ENCODE measurements around the gene TTC9B. TPM values are rescaled to one million over a fixed set of nuclear protein-coding genes. Genes with fewer than 3 reads are reported as not detected.

Gene TTC9B
- total RNA-seq, 4 donors from 2014 or later, result not detected

DNA sequence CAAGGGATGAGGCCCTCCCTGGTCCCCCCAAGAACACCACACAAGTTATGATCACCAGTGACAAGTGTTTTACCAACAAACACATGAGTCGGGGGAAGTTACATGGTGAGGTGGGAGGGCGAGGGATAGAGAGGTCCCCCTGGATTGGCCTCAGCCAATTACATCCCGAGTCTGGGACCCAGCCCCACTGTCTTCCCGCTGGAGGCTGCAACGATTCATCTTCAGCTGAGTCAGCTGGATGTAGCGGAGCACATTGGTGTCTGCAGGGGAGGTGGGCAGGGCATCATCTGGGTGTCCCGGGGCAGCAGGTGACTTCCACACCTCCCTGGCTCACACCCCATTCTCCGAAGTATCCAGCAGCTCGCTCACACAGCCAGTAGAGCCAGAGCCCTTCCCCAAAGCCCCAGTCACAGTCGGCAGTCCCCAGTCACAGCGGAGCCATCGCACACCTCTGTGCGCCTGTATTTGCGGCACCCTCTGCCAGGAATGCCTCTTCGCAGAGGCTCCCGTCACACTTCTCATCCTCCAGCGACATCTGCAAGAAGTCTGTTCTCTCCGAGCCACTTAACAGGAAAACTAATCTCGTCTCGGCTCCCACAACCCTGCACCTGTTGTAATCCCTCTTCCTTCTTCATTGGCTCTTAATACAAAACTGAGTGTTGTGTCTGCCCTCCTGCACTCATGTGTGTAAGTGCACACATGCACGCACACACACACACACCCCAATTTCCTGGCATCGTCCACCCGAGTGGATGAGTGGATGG lies 2.0 kb downstream of the TTC9B start:
- Histone ChIP-seq H3K9me3 (no peaks in the 10 kb centered on the region), H3K27me3 (peaks cover 10 to 56% (median 23%) of the 10 kb centered on the region in 4 donors), H3K4me3 (no peak overlapping the region), H3K4me1 (peaks cover 0 to 21% (median 9%) of the 10 kb centered on the region in 3 donors), H3K36me3 (peaks cover 0 to 18% (median 0%) of the 10 kb centered on the region in 3 donors), H3K27ac (no peak overlapping the region)
- no peak for DNase-seq
- no peak for TF ChIP-seq POLR2A (IDR thresholded peaks at IDR 0.05)
- TF ChIP-seq, protein P1, sequence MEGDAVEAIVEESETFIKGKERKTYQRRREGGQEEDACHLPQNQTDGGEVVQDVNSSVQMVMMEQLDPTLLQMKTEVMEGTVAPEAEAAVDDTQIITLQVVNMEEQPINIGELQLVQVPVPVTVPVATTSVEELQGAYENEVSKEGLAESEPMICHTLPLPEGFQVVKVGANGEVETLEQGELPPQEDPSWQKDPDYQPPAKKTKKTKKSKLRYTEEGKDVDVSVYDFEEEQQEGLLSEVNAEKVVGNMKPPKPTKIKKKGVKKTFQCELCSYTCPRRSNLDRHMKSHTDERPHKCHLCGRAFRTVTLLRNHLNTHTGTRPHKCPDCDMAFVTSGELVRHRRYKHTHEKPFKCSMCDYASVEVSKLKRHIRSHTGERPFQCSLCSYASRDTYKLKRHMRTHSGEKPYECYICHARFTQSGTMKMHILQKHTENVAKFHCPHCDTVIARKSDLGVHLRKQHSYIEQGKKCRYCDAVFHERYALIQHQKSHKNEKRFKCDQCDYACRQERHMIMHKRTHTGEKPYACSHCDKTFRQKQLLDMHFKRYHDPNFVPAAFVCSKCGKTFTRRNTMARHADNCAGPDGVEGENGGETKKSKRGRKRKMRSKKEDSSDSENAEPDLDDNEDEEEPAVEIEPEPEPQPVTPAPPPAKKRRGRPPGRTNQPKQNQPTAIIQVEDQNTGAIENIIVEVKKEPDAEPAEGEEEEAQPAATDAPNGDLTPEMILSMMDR (IDR thresholded peaks at IDR 0.05), result no peak
- intact Hi-C loops (cut with DNase I), result loop anchor here (10.0 kb wide), 1 partner anchor 71 kb away; no protein-coding TSS in a partner anchor
- WGBS, 2 donors, result 32 to 43% methylated on average over 19 to 22 of the region's 23 CpGs

DNA sequence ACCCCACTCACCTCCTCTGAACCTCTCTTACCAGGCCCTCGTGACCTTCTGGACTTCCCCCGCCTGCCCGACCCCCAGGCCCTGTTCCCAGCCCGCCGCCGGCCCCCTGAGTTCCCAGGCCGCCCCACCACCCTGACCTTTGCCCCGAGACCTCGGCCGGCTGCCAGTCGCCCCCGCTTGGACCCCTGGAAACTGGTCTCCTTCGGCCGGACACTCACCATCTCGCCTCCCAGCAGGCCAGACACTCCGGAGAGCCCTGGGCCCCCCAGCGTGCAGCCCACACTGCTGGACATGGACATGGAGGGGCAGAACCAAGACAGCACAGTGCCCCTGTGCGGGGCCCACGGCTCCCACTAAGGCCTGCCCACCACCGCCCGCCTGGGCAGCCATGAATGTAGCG lies 3.2 kb downstream of the TTC9B start:
- peaks cover 0 to 21% (median 9%) of the 10 kb centered on the region in 3 donors for H3K4me1 ChIP-seq
- intact Hi-C loops (cut with DNase I), result loop anchor here (10.0 kb wide), 1 partner anchor 70 kb away; no protein-coding TSS in a partner anchor
- no peak for DNase-seq
- peaks cover 0 to 31% (median 5%) of the 10 kb centered on the region in 3 donors for H3K36me3 ChIP-seq
- 74 to 100% methylated on average over 1 to 3 of the region's 22 CpGs for WGBS, 2 donors
- TF ChIP-seq POLR2A (IDR thresholded peaks at IDR 0.05), result no peak
- TF ChIP-seq, protein P1 (IDR thresholded peaks at IDR 0.05), result no peak
- peaks cover 10 to 43% (median 23%) of the 10 kb centered on the region in 4 donors for H3K27me3 ChIP-seq
- no peak overlapping the region for H3K27ac ChIP-seq
- H3K9me3 ChIP-seq, result no peaks in the 10 kb centered on the region
- H3K4me3 ChIP-seq, result no peak overlapping the region

DNA sequence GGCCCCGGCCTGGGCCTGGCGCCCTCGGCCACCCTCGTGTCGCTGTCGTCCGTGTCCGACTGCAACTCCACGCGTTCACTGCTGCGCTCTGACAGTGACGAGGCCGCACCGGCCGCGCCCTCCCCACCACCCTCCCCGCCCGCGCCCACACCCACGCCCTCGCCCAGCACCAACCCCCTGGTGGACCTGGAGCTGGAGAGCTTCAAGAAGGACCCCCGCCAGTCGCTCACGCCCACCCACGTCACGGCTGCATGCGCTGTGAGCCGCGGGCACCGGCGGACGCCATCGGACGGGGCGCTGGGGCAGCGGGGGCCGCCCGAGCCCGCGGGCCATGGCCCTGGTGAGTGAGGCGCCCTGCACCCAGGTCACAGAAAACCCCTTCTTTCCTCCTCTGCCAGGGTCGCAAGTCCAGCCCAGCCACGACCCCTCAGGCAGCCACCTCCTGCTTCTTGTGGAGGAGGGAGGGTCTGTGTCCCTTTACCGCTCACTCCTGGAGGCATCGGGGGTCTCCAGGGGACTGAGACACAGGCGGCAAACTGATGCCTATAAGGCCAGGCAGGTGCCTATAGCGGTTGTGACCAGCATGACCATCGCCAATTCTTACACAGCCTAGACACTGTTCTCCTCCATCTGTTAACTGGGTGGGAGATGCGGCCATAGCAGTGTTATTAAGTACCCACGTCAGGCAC lies 4.2 kb downstream of the TTC9B start:
- Histone ChIP-seq H3K27me3 (peaks cover 10 to 34% (median 20%) of the 10 kb centered on the region in 4 donors), H3K4me3 (no peak overlapping the region), H3K27ac (no peak overlapping the region), H3K36me3 (peaks cover 0 to 40% (median 5%) of the 10 kb centered on the region in 3 donors), H3K4me1 (peaks cover 0 to 21% (median 9%) of the 10 kb centered on the region in 3 donors), H3K9me3 (no peaks in the 10 kb centered on the region)
- intact Hi-C loops (cut with DNase I), result loop anchor here (10.0 kb wide), 1 partner anchor 69 kb away; no protein-coding TSS in a partner anchor
- no peak for DNase-seq
- 88 to 97% methylated on average over 4 to 7 of the region's 50 CpGs for WGBS, 2 donors
- TF ChIP-seq, protein P1 (IDR thresholded peaks at IDR 0.05), result no peak
- TF ChIP-seq POLR2A (IDR thresholded peaks at IDR 0.05), result no peak

DNA sequence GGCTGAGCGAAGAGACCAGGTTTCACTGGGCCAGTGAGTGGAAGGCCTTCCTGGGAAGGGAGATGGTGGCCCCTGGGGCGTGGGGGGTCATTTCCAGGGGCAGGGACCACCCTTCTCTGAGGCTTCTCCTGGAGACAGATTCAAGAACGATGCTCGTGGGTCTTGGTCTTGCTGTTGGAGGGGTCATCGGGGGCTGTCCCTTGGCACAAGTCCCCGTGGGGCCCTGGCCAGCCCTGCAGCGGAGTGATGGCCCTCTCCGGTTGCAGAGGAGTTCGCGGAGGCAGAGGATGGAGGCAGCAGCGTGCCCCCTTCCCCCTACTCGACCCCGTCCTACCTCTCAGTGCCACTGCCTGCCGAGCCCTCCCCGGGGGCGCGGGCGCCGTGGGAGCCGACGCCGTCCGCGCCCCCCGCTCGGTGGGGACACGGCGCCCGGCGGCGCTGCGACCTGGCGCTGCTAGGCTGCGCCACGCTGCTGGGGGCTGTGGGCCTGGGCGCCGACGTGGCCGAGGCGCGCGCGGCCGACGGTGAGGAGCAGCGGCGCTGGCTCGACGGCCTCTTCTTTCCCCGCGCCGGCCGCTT lies 4.8 kb downstream of the TTC9B start:
- Histone ChIP-seq H3K4me3 (no peak overlapping the region), H3K4me1 (peaks cover 0 to 19% (median 9%) of the 10 kb centered on the region in 3 donors), H3K9me3 (no peaks in the 10 kb centered on the region), H3K27ac (no peak overlapping the region), H3K27me3 (peaks cover 10 to 27% (median 17%) of the 10 kb centered on the region in 4 donors), H3K36me3 (peaks cover 0 to 45% (median 5%) of the 10 kb centered on the region in 3 donors)
- intact Hi-C loops (cut with DNase I), result loop anchor here (10.0 kb wide), 1 partner anchor 69 kb away; no protein-coding TSS in a partner anchor
- TF ChIP-seq, protein P1 (IDR thresholded peaks at IDR 0.05), result no peak
- TF ChIP-seq POLR2A (IDR thresholded peaks at IDR 0.05), result no peak
- no peak for DNase-seq
- WGBS, 2 donors, result 80% methylated on average over 1 of the region's 53 CpGs; no CpG with 5 or more reads in 1 of the 2 donors

Measured in esophagus squamous epithelium (tissue), 5 donors.